NCI-H524 treated with DMSO at 0.1 percent for 48 hours (cell line): ENCODE data around the gene JAKMIP1.
"Not testable (repeated sequence)": the region's sequence is repeated elsewhere in the genome, so short reads cannot be mapped to it uniquely, and the experiment has no call there.

ENCODE experiments used
- DNase-seq: peaks from one replicate; lab custom pipeline; 2025; lab: John Stamatoyannopoulos, UW

Gene JAKMIP1

DNA sequence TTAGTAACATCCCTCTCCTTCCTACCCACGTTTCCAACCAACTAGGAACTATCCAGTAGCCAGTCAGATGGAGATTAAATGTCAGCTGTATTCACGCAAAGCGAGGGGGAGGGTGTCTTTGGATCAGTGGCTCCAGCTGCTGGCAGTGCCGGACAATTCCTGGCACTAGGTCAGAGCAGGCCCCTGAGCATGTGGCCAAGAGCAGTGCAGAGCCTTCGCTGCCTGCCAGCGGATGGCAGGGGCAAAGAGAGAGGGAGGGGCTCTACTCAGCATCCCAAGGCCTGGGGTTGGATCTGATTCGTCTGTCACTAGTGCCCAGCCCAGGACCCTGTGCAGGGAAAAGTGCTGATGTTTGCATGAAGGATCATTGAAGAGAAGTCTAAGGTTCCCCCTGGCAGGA is 28.7 kb upstream of the JAKMIP1 start:
- DNase-seq: no peak

DNA sequence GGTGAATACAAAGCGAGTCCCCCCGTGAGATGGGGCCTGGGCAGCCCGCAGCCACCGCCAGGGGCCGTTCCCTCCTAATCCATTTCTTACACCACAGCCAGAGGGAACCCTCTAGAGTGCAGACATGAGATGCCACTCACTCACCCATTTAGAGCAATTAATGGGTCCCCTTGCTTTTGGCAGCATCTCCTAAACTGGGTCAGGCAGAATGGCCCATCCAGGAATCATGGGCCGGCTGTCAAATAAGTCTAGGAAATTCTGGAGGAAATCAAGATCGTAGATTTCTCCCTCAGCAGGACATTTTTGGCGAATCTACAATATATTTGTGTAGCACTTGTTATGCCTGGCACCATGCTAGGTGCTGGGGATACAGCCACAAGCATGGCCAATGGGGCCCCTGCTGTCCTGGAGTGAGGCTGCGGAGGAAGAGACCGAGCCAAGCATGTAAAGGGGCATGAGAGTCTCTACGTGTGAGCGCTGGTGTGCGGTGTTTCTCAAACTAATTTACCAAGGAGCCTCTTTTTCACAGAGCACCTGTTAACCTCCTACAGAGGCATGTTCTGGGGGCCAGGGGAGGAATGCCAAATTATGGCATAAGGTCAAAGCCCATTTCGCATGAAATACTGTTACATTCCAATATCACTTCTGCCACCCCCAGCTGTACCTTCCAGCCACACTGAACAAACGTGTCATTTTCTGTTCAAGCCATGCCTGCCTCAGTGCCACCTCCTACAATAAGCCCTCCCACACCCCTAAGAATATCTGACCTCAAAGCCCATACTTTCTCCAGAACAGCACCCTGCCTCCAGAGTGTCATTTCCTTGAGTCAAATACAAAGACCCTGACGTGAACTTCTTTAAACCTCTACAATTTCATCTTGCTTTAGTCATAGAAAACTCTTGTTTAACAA is 28.1 kb upstream of the JAKMIP1 start:
- no peak for DNase-seq

DNA sequence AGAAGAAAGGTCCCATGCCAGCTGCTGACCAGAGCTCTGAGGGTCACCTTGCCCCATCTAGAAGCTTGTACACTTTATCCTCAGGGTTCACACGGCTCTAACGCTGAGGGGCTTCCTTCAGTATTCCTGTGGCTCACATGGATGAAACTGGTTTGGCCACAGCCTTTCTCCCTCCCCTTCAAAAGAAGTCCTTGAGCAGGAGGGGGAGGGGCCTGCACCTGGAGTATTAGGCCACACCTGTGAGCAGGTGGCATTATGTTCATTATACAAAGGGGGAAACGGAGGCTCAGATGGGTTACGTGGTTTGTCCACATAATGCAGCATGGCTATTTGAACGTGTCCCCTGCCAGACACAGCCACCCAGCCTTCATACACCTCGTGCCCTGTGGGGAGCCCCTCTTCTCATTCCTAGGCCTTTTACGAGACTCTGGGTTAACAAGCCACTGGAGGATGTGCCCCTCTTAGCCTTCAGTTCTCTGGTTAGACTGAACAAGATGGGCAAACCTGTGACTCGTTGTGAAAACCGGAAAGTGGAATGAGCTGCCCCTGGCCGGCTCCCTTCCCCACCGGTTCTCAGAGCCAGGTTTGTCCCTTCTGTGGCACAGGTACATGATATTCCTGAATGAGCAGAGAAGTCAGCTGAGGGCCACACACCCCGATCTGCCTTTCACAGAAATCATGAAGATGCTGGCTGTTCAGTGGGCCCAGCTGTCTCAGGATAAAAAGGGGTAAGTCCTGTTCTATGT is 27.2 kb upstream of the JAKMIP1 start:
- DNase-seq: no peak

DNA sequence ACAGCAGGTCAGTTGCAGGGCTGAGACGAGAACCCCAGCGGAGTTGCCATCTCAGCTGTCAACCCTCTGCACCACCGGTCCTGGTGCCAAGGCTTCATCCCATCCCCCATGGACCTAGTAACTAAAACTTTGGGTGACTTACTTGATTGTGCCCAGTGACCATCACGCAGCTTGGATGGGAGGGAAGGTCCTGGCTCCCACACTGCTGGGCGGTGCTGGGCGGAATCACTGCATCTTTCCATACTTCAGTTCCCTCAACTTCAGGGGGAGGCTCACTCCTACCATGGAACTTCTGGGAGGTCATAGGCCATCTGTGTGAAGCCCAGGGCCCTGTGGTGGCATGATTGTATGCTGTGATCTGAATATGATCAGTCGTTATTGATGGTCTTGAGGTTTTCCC is 26.2 kb upstream of the JAKMIP1 start:
- no peak for DNase-seq

DNA sequence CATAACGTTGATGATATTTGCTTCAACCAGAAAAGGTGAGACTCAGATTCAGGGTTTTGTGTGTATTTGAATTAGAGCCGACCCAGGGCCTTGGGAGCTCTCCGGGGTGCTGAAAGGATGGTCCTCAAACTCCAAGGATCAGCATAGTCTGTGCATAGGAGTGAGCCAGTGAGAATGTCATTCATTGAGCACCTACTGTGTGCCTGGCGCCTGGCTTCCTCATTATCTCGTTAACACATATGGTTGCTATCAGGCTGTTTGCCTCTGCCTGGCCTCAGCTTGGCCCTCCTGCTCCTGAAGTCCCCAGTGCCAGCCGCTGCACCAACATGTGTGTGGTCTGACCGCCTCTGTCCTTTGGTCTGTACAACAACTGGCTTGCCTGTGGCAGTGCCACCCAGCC is 25.1 kb upstream of the JAKMIP1 start:
- DNase-seq: no peak

DNA sequence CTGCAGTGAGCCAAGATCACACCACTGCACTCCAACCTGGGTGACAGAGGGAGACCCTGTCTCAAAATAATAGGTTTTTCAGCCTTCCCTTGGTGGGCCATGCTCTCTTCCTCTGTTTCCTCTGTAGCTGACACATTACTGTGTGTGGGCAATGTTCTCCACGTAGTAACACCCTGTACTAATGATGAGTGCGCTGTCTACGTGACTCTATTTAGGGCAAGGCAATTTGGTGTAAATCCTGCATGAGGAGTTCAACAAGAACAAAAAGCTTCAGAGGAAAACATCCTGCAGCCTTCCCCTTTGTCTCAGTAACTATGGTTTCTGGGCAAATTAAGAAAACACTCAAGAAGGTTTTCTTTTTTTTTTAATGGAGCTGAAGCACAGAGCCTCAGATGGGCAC is 24.4 kb upstream of the JAKMIP1 start:
- DNase-seq: no peak

DNA sequence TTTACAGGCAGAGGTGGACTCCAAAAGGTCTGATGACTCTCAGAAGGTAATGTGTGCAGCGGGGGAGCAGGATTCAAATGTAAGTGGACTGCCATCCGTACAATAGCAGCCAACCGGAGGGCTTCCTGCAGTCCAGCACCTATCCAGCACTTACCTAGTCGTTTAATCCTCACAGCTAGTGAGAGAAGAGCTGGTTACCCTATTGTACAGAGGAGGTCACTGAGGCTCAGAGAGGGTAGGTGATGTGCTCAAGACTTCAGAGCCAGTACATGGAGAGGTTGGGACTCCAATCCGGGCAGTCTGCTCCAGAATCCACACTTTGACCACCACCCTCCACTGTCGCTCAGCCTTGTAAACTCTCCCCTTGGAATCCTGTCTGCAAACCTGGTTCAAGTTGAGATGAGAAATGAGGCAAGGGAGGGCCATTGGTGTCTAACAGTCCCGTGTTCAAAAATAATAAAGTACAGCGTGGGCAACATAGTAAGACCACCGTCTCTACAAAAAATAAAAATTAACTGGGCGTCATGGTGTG is 22.5 kb upstream of the JAKMIP1 start:
- no peak for DNase-seq

DNA sequence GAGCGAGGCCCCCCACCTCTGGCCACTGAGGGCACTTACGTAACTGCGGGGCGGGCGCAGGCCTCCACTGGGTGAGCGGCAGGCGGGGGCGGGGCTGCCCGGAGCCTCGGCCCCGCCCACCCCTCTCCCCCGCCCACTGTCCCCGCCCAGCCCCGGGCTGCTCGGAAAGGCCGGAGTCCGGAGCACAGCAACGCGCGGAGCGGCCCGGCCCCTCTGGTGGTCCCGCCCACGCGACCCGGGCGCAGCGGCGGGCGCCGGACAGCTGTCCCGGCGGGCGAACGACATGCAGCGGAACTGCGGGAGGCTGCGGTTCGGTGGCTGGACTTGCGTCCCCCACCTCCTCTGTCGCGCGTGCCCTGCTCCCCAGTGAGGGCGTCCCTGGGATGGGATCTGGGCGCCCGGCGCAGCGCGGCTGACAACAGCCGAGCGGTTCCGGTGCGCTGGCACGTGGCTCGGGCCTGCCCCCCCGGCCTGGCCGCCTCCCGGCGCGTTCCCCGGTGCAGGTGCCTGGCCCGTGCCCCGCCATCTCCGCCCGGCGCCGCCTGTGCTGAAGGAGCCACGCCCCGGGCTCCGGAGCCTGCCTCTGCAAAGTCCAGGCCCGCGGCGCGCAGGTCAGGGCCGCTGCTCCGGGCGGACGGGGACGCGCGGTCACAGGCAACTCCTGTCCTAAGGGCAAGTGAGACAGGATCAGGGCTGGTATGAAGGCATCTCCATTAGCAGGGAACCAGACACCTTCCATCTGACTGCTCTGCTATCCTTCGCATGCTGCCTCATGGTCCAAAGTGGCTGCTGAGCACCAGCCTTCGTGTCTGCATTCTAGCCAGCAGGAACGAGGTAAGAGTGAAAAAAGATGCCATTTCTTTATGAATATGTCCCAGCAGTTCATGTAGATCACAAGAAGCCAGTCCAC is 21.8 kb upstream of the JAKMIP1 start:
- no peak for DNase-seq

DNA sequence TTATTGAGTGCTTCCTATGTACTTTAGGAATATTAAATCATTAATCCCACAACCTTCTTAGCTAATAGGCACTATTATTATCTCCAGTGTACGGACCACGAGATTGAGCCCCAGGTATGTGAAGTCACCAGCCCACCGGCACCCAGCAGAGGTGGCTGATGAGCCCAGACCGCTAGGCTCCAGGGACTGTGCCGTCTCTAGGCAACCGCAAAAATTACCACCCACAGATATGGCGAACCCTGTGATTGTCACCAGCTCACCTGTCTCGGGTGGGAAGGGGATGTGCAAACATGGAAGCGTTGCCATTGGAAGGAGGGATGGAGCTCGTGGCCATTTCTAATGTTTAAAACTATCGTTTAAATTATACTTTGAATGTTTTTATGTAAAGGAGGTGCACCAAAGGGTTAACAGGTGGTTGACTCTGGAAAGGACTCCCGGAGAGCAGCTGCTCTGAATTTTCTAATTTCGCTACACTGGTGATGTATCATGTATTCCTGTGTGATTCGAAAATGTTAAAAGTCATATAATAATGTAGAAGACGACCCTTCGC is 21.0 kb upstream of the JAKMIP1 start:
- DNase-seq: peak; percentile 6

DNA sequence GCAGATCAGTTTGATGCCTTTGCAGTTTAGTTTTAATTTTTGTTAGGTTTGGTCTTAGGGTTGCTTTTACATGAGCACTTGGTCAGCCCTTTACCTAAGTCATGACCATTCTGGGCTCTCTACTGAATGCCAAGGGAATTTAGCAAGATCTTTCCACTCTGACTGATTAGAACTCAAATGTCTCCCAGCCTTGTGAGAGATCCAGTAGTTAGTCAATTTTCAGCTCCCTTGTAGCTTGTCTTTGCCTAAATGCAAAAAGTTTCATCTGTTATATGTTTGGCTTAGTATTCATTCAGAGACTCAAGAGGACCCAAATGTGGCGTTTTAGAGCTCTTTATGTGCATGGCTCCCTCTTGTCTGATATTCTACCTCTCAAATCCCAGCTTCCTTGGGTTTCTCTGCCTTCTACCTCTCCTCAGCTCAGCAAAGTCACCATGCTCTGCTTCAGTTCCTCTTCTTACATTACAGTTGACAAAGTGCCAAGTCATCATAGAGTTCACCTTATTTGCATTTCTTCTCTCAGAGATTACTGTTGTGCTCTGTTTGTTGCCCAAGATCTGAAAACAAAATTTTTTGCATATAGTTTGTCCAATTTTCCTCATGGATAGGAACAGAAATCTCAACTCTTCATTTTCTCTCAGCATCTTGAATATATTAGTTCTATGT is 17.5 kb upstream of the JAKMIP1 start:
- no peak for DNase-seq

DNA sequence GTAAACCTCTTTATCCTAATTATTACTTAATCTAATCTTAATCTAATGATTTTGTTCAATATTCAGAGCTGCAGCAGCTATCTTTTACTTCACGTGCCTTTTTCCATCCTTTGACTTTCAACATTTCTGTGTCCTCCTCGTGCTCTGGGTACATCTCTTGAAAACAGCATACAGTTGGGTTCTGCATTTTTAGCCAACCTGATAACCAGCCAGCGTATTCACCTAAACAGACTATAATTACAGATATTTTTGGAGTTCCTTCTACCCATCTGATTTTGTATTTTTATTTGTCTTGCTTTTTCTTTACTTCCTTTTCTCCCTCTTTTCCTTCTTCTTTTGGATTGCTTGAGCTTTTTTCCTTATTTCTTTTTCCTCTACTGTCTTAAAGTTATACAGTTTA is 16.2 kb upstream of the JAKMIP1 start:
- no peak for DNase-seq

DNA sequence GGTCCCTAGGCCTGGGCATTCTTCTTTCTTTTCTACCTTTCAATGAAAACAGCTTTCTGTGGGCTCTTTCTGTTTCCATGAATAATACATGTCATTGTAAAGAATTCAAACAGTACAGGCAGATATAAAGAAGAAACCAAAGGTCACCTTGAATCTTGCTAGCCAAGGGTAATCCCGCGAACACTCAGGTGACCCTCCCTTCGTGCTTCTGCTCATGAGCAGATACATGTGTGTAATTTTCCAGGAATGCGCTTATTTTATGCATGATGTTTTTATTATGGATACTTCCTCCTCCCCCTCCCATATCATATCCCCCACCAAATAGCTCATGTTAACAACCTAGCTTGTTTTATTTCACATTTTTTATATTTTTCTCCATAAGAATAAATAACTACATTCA is 9.6 kb upstream of the JAKMIP1 start:
- no peak for DNase-seq

DNA sequence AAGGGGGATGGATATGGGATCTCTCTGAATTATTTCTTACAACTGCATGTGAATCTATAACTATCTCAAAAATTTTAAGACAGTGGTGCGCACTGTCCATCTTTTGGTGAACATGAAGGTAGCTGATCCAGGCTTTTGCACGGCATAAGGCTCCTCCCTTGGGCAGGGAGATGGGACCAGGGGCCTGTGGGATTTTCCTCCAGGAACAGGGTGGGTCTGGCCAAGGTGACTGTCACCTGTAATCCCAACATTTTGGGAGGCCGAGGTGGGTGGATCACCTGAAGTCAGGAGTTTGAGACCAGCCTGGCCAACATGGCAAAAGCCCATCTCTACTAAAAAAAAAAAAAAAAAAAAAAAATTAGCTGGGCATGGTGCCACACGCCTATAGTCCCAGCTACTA is 8.9 kb upstream of the JAKMIP1 start:
- DNase-seq: not testable (repeated sequence)

DNA sequence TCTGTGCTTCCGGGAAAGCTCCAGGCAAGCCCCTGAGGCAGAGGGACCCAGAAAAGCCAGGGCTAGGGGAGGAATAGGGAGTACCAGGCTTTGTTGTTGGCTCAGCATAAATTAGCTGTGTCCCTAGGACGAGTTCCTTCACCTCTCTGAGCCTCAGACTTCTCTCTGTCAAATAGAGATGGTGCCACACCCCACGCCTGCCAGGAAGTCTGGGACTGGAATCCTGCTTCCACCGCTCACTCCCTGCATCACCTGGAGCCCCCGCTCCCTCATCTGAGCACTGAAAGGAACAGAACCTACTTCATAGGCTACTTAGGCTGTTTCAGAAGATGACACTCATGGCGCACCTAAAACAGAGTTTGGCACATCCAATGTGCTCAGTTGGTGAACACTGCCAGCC is 8.1 kb upstream of the JAKMIP1 start:
- no peak for DNase-seq

DNA sequence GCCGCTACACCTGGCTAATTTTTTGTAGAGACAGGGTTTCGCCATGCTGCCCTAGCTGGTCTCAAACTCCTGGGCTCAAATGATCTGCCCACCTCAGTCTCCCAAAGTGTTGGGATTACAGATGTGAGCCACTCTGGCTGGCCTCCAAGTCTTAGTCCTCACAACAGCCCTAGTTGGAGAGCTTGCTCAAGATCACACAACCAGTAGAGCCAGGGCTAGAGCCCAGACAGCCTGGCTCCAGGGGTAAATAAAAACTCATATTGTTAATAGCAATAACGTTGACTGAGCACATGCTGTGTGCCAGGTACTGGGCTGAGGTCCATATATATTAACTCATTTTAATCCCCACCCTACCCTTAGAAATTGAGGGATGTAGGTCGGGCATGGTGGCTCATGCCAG is 7.3 kb upstream of the JAKMIP1 start:
- no peak for DNase-seq

DNA sequence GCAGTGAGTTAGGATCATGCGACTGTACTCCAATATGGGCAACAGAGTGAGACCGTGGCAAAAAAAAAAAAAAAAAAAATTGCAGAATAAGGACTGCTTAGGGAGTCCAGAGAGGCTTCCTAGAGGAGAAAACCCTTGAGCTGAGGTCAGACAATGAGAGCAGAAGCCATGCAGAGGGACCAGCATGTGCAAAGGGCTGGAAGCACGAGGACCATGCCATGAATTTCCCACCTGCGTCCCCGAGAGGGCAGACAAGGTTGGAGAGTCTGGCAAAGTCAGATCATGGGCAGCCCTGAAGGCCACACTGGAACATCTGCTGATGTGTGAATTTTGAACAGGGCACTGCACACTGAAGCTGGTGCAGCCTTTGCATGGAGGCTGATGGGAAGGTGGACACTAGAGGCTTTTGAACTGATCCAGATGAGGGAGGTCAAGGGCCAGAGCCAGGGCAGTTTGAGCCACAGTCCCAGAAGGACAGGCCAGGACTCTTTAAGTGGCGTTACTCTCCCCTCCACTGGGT is 6.5 kb upstream of the JAKMIP1 start:
- DNase-seq: no peak

DNA sequence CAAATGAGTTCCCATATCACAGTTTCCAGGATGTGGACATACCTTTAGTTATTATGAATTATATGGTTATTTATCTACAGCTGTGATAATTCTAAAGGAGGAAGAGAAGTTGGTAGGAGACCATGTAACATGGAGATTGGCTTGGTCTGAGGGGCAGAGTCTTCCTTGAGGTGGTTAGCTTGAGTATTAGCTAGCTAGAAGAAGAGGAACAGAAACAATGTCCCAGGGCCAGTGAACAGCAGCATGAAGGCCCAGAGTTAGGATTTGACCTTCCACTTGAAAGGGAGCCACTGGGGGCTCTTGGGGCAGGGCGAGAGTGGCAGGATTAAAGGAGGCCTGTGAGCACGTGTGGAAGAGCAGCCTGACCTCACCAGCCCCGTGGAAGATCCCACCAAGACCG is 5.6 kb upstream of the JAKMIP1 start:
- DNase-seq: no peak

DNA sequence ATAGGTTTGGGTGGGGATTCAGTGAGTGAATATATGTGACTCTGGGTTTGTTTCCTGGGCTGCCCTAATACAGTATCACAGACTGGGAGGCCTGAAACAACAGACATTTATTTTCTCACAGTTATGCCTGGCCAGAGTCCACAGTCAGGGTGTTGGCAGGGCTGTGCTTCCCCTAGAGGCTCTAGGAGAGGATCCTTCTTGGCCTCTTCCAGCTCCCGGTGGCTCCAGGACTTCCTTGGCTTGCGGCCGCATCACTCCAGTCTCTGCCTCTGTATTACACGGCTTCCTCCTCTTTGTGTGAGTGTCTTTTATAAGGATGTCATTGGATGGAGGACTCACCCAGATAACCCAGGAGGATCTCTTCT is 5.2 kb upstream of the JAKMIP1 start:
- no peak for DNase-seq

DNA sequence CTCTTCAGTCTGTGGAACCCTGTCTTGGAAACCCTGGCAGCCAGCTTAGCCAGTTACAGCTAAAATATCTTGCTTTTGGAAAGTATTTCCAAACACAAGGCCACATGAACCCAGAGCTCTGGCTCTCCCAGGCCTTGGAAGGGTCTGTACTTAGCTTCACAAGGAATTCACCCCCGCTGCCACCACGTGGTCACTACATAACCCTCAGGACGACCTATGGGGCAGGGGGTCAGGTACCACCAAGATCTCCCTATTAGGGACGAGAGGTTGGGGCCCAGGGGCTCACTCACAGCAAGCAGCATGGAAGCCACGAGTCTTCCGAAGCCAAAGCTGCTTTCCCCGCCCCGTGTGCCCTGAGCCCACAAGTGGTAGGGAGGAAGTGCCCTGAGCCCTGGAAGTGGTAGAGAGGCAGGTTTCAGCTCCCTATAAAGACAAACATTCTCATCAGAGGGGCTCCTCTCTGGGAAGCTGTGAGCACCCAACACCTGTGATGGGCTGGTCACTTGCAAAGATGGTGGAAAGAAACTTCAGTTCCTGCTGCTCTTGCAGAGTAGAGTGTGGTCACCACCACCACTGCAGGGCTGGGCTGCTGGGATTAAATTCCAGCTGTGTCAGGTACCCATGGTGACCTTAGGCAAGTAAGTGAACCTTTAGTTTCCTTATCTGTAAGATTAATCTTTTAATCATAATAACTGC is 4.7 kb upstream of the JAKMIP1 start:
- no peak for DNase-seq

DNA sequence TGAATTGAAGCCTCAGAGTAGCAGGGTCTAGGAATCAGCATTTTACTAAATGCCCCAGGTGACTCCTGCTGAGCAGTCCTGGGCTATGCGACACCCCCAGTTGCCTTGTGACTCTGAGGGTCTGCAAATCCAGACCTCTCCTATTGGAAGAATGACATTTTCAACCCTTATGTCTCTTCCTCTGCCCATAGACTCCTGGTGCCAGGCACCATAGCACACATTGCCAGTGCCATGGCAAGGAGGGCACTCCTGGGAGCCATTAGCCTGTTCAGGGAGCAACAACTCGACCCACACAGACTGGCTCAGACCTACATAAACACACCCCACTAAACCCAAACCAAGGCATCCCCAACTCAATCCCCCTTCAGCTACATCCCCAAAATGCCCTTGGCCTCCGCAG is 3.7 kb upstream of the JAKMIP1 start:
- no peak for DNase-seq
